ENCODE measurements around the gene TSSK3.

The TSSK3 gene

DNA sequence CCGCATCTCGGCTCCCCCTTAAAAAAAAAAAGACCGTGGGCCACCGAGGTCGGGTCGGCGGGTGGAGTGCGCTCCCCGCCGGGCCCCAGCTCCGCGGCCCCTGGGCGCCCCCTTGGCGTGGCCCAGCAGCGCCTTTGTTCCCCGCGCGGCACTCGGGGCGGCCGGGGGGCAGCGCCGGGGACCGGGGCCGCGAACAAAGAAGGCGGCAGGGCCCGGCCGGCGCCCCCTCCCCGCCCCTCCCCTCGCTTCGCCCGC lies 26.9 kb upstream of the TSSK3 start:
- TF ChIP-seq, protein P1, sequence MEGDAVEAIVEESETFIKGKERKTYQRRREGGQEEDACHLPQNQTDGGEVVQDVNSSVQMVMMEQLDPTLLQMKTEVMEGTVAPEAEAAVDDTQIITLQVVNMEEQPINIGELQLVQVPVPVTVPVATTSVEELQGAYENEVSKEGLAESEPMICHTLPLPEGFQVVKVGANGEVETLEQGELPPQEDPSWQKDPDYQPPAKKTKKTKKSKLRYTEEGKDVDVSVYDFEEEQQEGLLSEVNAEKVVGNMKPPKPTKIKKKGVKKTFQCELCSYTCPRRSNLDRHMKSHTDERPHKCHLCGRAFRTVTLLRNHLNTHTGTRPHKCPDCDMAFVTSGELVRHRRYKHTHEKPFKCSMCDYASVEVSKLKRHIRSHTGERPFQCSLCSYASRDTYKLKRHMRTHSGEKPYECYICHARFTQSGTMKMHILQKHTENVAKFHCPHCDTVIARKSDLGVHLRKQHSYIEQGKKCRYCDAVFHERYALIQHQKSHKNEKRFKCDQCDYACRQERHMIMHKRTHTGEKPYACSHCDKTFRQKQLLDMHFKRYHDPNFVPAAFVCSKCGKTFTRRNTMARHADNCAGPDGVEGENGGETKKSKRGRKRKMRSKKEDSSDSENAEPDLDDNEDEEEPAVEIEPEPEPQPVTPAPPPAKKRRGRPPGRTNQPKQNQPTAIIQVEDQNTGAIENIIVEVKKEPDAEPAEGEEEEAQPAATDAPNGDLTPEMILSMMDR (IDR thresholded peaks at IDR 0.05; ENCODE audit: low read length, missing control alignments), result no peak
- peak overlapping the region; percentile 79 for H3K4me3 ChIP-seq (replicated peaks; ENCODE audit: low read depth, low read length)
- no peak for DNase-seq (ENCODE audit: low read depth)

DNA sequence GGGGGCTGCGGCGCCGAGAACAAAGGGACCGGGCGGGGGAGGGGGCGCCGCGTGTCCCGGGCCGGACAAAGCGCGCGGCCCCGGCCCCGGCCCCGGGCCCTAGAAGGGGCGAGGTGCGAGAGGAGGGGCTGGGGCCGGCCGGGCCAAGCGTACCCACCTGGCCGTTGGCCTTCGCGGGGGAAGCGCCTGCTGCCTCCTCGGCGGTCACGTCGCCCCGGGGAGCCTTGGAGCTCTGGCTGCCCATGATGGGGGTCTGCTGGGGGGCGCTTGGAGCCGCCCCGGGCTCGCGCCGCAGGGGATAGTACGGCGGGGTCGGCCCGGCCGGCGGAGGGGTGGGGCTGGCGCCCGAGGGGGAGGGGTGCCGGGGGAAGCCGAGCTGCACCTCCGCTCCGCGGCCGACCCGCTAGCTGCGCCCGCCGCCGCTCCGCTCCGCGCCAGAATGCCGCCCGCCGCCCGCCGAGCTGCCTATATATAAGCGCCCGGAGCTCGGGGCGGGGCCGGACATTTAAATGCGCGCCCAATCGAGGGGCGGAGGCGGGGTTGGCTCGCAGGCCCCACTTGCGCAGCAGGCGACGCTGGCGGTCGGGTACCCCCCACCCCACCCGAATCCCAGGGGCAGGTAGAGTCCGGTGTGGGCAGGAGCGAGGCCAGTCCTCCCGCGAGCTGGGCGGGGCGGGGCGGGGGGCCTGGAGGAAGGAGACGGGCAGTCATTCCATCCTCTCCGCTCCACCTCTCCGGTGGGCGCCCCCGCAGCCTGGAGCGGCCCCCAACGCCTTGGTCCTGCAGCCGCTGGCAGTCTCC lies 26.3 kb upstream of the TSSK3 start, which contains the start of gene MARCKSL1:
Gene MARCKSL1 (minus strand): TSS at position 444 of the 801 bp plus-strand sequence. CDS start 200 bp downstream, at position 244.
- TF ChIP-seq, protein P1 (IDR thresholded peaks at IDR 0.05; ENCODE audit: low read length, missing control alignments), result no peak
- DNase-seq (ENCODE audit: low read depth), result peak; percentile 73
- H3K4me3 ChIP-seq (replicated peaks; ENCODE audit: low read depth, low read length), result peak within 1 kb of the TSS; percentile 79

DNA sequence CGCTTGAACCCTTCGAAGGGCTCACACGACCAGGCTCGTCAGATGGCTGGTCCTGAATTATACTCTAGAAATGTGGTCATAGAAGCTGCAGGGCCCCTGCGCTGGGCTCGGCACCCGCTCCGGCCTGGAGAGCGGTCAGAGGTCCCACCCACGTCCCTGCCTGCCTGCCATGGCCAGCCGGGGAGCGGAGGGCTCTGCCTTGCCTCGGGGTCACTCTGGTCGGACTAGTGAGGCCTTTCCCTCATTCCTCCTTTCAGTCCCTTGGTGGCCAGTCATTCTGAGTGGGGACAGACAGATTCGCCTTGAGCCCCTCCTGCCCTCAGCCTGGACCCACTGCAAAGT lies 25.8 kb upstream of the TSSK3 start:
- H3K4me3 ChIP-seq (replicated peaks; ENCODE audit: low read depth, low read length), result no peak overlapping the region
- no peak for DNase-seq (ENCODE audit: low read depth)
- TF ChIP-seq, protein P1 (IDR thresholded peaks at IDR 0.05; ENCODE audit: low read length, missing control alignments), result no peak

DNA sequence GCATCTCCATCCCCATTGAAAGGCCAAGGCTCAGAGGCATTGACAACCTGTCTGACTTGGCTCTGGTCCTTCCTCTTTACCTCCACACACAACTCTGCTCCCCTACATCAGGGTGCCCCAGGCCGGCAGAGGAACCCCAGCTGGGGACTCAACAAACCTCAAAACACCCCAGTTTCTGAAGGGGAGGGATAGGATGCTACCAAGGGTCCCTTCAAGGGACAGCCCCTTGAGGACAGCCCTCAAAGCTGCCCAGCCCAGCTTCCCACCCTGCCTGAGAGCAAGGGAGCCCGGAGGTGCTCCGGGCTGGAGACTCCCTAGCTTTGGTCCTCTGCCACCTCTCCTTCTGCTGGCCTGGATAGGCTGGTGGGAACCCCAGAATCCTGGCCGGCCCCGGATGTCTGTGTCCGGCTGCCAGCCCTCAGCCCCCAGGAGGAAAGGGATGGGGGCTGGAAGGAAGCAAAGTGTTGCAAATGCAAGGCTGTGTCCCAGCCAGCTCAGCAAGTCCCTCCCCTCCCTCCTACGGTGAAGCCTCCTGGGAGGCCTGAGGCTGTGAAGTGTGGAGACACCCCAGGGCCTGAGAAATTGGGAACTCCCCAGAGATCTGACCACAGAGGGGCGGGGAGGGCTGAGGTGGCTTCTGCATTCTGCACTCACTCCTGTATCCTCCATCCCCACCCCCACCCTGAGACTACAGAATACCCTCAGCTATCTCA lies 25.2 kb upstream of the TSSK3 start:
- peak; percentile 68 for DNase-seq (ENCODE audit: low read depth)
- no peak overlapping the region for H3K4me3 ChIP-seq (replicated peaks; ENCODE audit: low read depth, low read length)
- TF ChIP-seq, protein P1 (IDR thresholded peaks at IDR 0.05; ENCODE audit: low read length, missing control alignments), result no peak

DNA sequence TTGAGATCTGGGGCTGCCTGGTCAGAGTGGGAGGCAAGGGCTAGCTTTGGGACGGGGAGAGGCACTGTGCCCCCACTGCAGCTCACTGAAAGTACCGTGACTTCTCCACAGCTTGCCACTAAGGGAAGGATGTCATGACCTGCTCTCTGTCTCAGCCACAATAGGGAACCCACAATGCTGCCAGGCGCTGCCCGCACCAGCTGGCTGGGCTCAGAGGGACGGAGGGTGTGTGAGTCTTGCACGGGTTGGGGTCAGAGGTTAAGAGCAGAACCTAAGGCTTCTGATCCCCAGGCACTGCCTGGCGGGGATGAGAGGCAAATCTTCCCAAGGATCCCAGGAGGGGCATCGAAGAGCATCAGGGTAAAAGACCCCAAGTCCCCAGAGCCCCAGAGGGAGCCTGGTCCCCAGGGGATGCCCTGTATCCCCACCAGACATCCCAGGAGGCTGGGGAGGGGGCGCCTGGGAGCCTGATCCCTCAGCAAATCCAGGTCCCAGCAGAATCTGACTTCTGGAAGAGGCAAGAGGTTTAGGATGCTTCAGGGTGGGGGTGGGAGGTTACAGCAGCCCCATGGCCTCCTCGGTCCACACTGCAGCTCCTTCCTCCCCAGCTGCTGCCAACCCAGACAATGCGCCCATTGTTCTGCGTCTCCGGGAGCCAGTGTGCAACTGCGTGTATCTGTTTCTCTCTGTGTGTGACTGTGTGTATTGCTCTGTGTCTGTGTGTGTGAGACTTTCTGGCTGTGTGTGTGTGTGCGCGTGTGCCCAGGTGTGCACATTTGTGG lies 24.3 kb upstream of the TSSK3 start:
- TF ChIP-seq, protein P1 (IDR thresholded peaks at IDR 0.05; ENCODE audit: low read length, missing control alignments), result no peak
- no peak overlapping the region for H3K4me3 ChIP-seq (replicated peaks; ENCODE audit: low read depth, low read length)
- peak; percentile 74 for DNase-seq (ENCODE audit: low read depth)

DNA sequence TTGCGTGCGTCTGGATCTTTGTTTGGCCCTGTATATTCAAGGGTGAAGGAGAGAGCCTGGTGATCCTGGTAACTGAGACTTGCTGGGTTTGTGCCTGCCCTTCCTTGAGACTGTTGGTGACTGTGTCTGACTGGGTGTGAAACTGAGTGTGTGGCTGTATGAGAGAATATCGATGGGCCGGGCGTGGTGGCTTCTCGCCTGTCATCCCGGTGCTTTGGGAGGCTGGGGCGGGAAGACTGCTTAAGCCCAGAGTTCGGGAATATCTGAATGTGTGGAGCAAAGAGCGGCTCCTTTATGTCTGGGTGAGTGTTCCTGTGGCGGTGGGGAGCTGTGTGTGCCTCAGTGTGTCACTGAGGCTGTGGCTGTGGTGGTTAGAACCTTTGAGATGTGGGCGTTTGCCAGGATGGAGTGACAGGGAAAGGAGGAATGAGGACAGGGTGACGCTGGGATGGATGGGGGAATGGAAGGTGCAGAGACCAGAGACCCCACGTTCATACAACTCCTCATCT lies 23.6 kb upstream of the TSSK3 start:
- TF ChIP-seq, protein P1 (IDR thresholded peaks at IDR 0.05; ENCODE audit: low read length, missing control alignments), result no peak
- no peak overlapping the region for H3K4me3 ChIP-seq (replicated peaks; ENCODE audit: low read depth, low read length)
- DNase-seq (ENCODE audit: low read depth), result no peak

Data from fibroblast of pulmonary artery (primary cell).